ENCODE results near the gene C16orf92.

The C16orf92 gene

GRCh38 chr16:30000735-30001631 is 22.0 kb upstream of the C16orf92 start:
- peaks cover 8% of the 10 kb centered on the region for H3K4me1 ChIP-seq (ENCODE audit: insufficient read depth, low read length)
- no peak overlapping the region for H3K9ac ChIP-seq (ENCODE audit: low read length)
- H3K4me3 ChIP-seq (ENCODE audit: low read depth in 1 of 2, low read length in 2 of 2) = no peak overlapping the region
- no peaks in the 10 kb centered on the region for H3K9me3 ChIP-seq (ENCODE audit: low read length)
- no peak overlapping the region for H3K27ac ChIP-seq (ENCODE audit: low read depth, low read length)
- H3K27me3 ChIP-seq (ENCODE audit: control insufficient read depth in 1 of 2, insufficient read depth in 2 of 2, low read length in 2 of 2) = no peaks in the 10 kb centered on the region
- peaks cover 12% of the 10 kb centered on the region for H3K36me3 ChIP-seq (ENCODE audit: insufficient read depth, low read length)

DNA sequence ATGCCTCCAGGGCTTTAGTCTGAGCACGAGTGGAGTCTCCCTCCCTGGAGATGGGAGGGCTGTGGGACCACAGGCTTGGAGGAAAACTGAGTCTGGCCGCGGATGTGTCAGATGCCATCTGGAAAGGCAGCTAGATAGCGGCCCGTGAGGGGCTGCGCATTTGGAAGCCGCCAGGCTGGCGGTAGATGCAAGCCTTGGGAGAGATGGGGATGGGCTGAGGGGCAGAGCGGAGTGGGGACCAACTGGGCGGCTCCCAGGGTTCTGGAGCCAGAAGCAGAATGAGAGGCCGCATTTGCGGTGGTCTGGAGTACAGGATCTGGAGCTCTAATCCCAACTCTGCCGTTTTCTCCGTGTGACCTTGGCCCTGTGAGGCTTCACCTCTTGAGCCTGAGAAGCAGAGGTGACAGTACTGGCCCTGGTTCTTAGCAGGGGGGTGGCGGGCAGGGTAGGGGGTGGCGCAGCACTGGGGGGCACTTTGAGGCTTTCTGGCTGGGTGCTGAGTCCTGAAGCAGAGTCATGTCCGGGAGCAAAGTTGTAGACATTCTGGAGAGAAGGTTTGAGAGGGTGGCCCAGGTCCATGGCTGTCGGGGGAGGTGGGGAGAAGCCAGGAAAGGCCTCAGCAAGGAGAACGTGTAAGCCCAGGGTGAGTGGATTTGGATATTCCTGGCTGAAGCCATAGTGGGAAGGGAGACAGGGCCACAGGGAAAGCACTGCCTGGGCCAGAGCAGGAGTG is 20.2 kb upstream of the C16orf92 start:
- Histone ChIP-seq H3K36me3 (ENCODE audit: insufficient read depth, low read length) (peaks cover 12% of the 10 kb centered on the region), H3K27ac (ENCODE audit: low read depth, low read length) (no peak overlapping the region), H3K4me1 (ENCODE audit: insufficient read depth, low read length) (no peaks in the 10 kb centered on the region), H3K9me3 (ENCODE audit: low read length) (no peaks in the 10 kb centered on the region), H3K4me3 (ENCODE audit: low read depth in 1 of 2, low read length in 2 of 2) (no peak overlapping the region), H3K9ac (ENCODE audit: low read length) (no peak overlapping the region), H3K27me3 (ENCODE audit: control insufficient read depth in 1 of 2, insufficient read depth in 2 of 2, low read length in 2 of 2) (no peaks in the 10 kb centered on the region)

DNA sequence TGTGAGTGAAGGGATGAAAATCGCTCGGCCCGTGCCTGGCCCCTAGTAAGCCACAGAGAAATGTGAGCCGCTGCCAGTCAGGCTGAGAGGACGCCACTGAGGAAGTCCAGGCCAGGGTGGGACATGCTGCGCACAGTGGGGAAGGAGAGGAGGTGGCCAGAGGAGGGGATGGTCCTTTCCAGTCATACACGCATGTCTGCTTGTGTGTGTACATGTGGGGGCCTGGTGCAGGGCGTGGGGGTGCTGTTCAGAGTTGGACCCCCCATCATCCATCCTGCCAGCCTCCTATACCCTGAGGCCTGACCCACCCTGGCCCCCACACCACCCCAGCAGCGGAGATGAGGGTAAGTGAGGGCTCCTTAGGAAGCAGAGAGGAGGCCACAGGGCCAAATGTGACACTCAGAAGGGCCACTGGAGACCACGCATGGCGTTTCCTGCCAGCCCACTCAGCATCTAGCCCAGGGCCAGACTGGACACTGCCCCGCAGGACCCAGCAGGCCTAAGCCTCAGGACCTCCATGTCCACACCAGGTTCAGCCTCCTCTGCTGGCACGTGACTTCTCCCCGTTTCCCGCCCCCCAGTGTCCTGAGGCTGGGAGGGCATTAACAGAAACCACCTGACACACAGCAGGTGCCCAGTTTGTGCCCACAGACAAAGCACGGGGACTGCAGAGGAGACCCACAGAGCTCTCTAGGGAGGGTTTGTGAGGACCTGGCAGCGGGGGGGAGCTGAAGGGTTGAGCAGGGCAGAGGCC is 19.2 kb upstream of the C16orf92 start:
- Histone ChIP-seq H3K9ac (ENCODE audit: low read length) (no peak overlapping the region), H3K27me3 (ENCODE audit: control insufficient read depth in 1 of 2, insufficient read depth in 2 of 2, low read length in 2 of 2) (peaks cover 0 to 1% of the 10 kb centered on the region in 2 donors), H3K36me3 (ENCODE audit: insufficient read depth, low read length) (peaks cover 12% of the 10 kb centered on the region), H3K9me3 (ENCODE audit: low read length) (no peaks in the 10 kb centered on the region), H3K27ac (ENCODE audit: low read depth, low read length) (no peak overlapping the region), H3K4me3 (ENCODE audit: low read depth in 1 of 2, low read length in 2 of 2) (no peak overlapping the region), H3K4me1 (ENCODE audit: insufficient read depth, low read length) (no peaks in the 10 kb centered on the region)

GRCh38 chr16:30004424-30004776 is 18.6 kb upstream of the C16orf92 start:
- Histone ChIP-seq H3K4me1 (ENCODE audit: insufficient read depth, low read length) (no peaks in the 10 kb centered on the region), H3K36me3 (ENCODE audit: insufficient read depth, low read length) (peaks cover 8% of the 10 kb centered on the region), H3K9me3 (ENCODE audit: low read length) (no peaks in the 10 kb centered on the region), H3K27ac (ENCODE audit: low read depth, low read length) (no peak overlapping the region), H3K9ac (ENCODE audit: low read length) (no peak overlapping the region), H3K27me3 (ENCODE audit: control insufficient read depth in 1 of 2, insufficient read depth in 2 of 2, low read length in 2 of 2) (peaks cover 0 to 7% of the 10 kb centered on the region in 2 donors), H3K4me3 (ENCODE audit: low read depth in 1 of 2, low read length in 2 of 2) (no peak overlapping the region)

DNA sequence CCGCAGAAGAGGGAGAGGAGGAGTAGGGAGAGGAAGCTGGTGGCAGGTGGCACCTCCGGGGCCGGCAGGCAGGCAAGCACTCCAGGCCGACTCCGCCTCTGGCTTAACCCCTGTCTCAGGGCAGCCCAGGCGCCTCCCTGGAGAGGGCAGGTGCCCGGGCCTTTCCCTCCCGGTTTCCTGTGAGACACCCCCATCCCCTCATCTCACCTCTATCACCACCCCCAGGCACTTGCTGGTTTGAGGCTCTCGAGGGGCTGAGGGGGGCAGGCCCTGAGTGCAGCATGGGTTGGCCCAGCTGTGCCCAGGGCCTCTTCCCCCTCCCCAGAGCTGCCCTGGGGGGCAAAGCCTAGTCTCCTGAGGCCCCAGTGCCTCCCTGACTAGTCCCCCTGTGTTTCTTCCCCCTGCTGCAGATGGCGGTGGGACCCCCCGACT is 18.2 kb upstream of the C16orf92 start:
- Histone ChIP-seq H3K9me3 (ENCODE audit: low read length) (no peaks in the 10 kb centered on the region), H3K4me3 (ENCODE audit: low read depth in 1 of 2, low read length in 2 of 2) (no peak overlapping the region), H3K36me3 (ENCODE audit: insufficient read depth, low read length) (peaks cover 6% of the 10 kb centered on the region), H3K27me3 (ENCODE audit: control insufficient read depth in 1 of 2, insufficient read depth in 2 of 2, low read length in 2 of 2) (peaks cover under 1 to 11% of the 10 kb centered on the region in 2 donors), H3K27ac (ENCODE audit: low read depth, low read length) (no peak overlapping the region), H3K4me1 (ENCODE audit: insufficient read depth, low read length) (no peaks in the 10 kb centered on the region), H3K9ac (ENCODE audit: low read length) (no peak overlapping the region)

GRCh38 chr16:30005341-30006094 is 17.5 kb upstream of the C16orf92 start:
- Histone ChIP-seq H3K9me3 (ENCODE audit: low read length) (no peaks in the 10 kb centered on the region), H3K4me1 (ENCODE audit: insufficient read depth, low read length) (peaks cover 3% of the 10 kb centered on the region), H3K27me3 (ENCODE audit: control insufficient read depth in 1 of 2, insufficient read depth in 2 of 2, low read length in 2 of 2) (peaks cover 7 to 18% of the 10 kb centered on the region in 2 donors), H3K4me3 (ENCODE audit: low read depth in 1 of 2, low read length in 2 of 2) (no peak overlapping the region), H3K27ac (ENCODE audit: low read depth, low read length) (no peak overlapping the region), H3K9ac (ENCODE audit: low read length) (no peak overlapping the region), H3K36me3 (ENCODE audit: insufficient read depth, low read length) (peaks cover 4% of the 10 kb centered on the region)

DNA sequence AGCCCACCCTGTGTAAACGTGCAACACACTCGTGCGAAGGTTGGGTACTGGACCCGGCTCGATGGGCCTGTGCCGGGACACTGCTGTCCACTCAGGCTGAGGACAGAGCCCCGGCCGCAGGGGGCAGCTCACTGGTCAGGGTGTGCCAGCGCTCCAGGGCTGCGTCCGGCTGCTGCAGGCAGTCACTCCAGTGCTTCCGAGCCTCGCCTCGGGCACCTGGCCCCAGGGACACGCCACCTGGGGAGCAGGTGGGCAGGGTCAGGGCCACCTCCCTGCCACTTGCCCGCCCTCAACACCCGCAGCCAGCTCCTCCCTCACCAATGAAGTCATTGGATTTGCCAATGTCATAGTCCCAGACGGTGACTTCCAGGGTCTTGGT is 16.9 kb upstream of the C16orf92 start:
- Histone ChIP-seq H3K36me3 (ENCODE audit: insufficient read depth, low read length) (no peaks in the 10 kb centered on the region), H3K4me1 (ENCODE audit: insufficient read depth, low read length) (peaks cover 5% of the 10 kb centered on the region)

DNA sequence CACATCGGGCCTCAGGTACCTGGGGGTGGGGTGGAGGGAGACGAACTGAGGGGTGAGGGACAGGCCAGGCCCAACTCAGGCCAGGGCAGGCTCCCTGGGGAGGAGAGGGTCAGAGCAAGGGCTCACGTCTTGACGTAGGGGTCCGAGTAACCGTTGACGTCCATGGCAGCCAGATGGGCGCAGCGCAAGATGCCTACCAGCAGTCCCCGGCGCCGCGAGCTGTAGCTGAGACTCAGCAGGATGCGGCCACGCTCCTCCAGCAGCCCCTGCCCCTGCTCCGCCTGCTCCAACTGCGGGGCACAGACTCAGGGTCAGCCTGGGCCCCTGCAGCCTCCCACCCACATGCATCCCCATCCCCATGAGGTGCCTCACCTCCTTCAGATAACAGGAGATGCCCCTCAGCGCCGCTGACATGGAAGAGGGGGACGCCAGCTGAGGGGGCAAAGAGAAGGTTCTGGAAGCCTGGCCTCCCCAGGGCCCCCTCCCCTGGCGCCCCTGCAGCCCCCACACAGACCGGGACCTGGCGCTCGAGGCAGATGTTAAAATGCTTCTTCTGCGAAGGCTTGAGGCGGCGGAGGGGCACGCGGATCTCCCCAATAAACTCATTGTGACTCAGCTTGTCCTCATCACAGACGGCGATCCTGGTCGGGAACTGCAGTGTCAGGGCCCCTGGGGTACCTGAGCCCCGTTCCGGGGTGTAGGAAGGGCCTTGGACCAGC is 16.2 kb upstream of the C16orf92 start:
- Histone ChIP-seq H3K27me3 (ENCODE audit: control insufficient read depth in 1 of 2, insufficient read depth in 2 of 2, low read length in 2 of 2) (peaks cover 12 to 31% of the 10 kb centered on the region in 2 donors), H3K9ac (ENCODE audit: low read length) (no peak overlapping the region), H3K4me3 (ENCODE audit: low read depth in 1 of 2, low read length in 2 of 2) (no peak overlapping the region), H3K27ac (ENCODE audit: low read depth, low read length) (no peak overlapping the region), H3K4me1 (ENCODE audit: insufficient read depth, low read length) (peaks cover 5% of the 10 kb centered on the region), H3K36me3 (ENCODE audit: insufficient read depth, low read length) (no peaks in the 10 kb centered on the region), H3K9me3 (ENCODE audit: low read length) (no peaks in the 10 kb centered on the region)

More for the DNA sequence above, 16.9 kb upstream of the C16orf92 start:
- Histone ChIP-seq H3K27me3 (ENCODE audit: control insufficient read depth in 1 of 2, insufficient read depth in 2 of 2, low read length in 2 of 2) (peaks cover 9 to 23% of the 10 kb centered on the region in 2 donors), H3K27ac (ENCODE audit: low read depth, low read length) (no peak overlapping the region), H3K9ac (ENCODE audit: low read length) (no peak overlapping the region), H3K9me3 (ENCODE audit: low read length) (no peaks in the 10 kb centered on the region), H3K4me3 (ENCODE audit: low read depth in 1 of 2, low read length in 2 of 2) (no peak overlapping the region)

DNA sequence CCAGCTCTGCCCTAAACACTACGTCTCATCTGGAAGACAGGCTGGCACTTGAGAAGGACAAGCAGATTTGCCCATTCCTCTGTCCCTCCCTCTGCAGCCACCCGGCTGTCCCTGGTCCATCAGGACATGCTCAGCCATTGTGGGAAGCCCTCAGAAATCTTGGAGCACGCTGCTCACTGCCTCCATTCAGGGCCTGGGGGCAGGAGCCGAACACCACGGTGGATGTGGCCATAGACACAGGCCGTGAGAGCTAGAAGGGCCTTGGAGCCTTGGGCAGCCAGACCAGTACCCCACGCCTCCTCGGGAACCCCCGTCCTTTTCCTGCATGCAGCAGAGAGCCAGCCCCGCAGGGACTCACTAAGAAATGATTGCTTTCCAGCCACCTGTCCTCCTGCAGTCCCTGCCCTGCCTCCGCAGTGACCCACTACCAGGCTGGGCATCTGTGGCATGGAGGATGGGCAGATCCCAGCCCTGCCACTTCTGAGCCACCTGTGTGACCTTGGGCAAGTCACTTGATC is 15.6 kb upstream of the C16orf92 start:
- H3K27ac ChIP-seq (ENCODE audit: low read depth, low read length) = no peak overlapping the region
- H3K9ac ChIP-seq (ENCODE audit: low read length) = no peak overlapping the region
- no peaks in the 10 kb centered on the region for H3K36me3 ChIP-seq (ENCODE audit: insufficient read depth, low read length)
- H3K4me3 ChIP-seq (ENCODE audit: low read depth in 1 of 2, low read length in 2 of 2) = no peak overlapping the region
- peaks cover 18 to 37% of the 10 kb centered on the region in 2 donors for H3K27me3 ChIP-seq (ENCODE audit: control insufficient read depth in 1 of 2, insufficient read depth in 2 of 2, low read length in 2 of 2)
- peaks cover 5% of the 10 kb centered on the region for H3K4me1 ChIP-seq (ENCODE audit: insufficient read depth, low read length)
- H3K9me3 ChIP-seq (ENCODE audit: low read length) = no peaks in the 10 kb centered on the region

GRCh38 chr16:30009085-30009862 is 13.7 kb upstream of the C16orf92 start:
- no peaks in the 10 kb centered on the region for H3K36me3 ChIP-seq (ENCODE audit: insufficient read depth, low read length)
- H3K4me3 ChIP-seq (ENCODE audit: low read depth in 1 of 2, low read length in 2 of 2) = no peak overlapping the region
- no peak overlapping the region for H3K9ac ChIP-seq (ENCODE audit: low read length)
- H3K27ac ChIP-seq (ENCODE audit: low read depth, low read length) = no peak overlapping the region
- H3K9me3 ChIP-seq (ENCODE audit: low read length) = no peaks in the 10 kb centered on the region
- peaks cover 5% of the 10 kb centered on the region for H3K4me1 ChIP-seq (ENCODE audit: insufficient read depth, low read length)
- H3K27me3 ChIP-seq (ENCODE audit: control insufficient read depth in 1 of 2, insufficient read depth in 2 of 2, low read length in 2 of 2) = peaks cover 18 to 38% of the 10 kb centered on the region in 2 donors

Measured in muscle layer of colon (tissue), 2 donors.